ENCODE measurements around the gene CRTC2. TPM values are rescaled to one million over a fixed set of nuclear protein-coding genes. Genes with fewer than 3 reads are reported as not detected.

The CRTC2 gene
- total and polyA plus RNA-seq, 9 of the 15 experiments (the other 6 are each of a cell fraction or from before 2014, with no cell fraction given), result 2.7 to 26.4 (median 10.2) TPM

- 18% methylated on average over 4 of the region's 4 CpGs for WGBS (ENCODE audit: insufficient coverage, low coverage, missing lambda C conversion rate)
- TF ChIP-seq BMI1 (IDR thresholded peaks at IDR 0.05; ENCODE audit: low read length), result no peak
- peak; percentile 65 for TF ChIP-seq GABPA (tag; conservative IDR thresholded peaks at IDR 0.05; ENCODE audit: low read depth)
- no peak for TF ChIP-seq EGR1 (conservative IDR thresholded peaks at IDR 0.05)
- TF ChIP-seq CHD4 (IDR thresholded peaks at IDR 0.05; ENCODE audit: insufficient read depth, insufficient replicate concordance, low read depth, low read length, poor library complexity, severe bottlenecking), result peak; percentile 47
- TF ChIP-seq, protein P1, sequence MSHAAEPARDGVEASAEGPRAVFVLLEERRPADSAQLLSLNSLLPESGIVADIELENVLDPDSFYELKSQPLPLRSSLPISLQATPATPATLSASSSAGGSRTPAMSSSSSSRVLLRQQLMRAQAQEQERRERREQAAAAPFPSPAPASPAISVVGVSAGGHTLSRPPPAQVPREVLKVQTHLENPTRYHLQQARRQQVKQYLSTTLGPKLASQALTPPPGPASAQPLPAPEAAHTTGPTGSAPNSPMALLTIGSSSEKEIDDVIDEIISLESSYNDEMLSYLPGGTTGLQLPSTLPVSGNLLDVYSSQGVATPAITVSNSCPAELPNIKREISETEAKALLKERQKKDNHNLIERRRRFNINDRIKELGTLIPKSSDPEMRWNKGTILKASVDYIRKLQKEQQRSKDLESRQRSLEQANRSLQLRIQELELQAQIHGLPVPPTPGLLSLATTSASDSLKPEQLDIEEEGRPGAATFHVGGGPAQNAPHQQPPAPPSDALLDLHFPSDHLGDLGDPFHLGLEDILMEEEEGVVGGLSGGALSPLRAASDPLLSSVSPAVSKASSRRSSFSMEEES (CRISPR knock-in tag; IDR thresholded peaks at IDR 0.05), result no peak
- TF ChIP-seq ETV5 (CRISPR knock-in tag; IDR thresholded peaks at IDR 0.05; ENCODE audit: low read depth), result peak; percentile 63; the same call in 1 of the 2 replicates
- TF ChIP-seq NCOA4 (IDR thresholded peaks at IDR 0.05; ENCODE audit: partially characterized antibody), result no peak
- no peak for TF ChIP-seq ZNF239 (CRISPR knock-in tag; IDR thresholded peaks at IDR 0.05)
- TF ChIP-seq FOXP1 (CRISPR knock-in tag; IDR thresholded peaks at IDR 0.05), result no peak
- no peak for TF ChIP-seq EHMT2 (IDR thresholded peaks at IDR 0.05)
- TF ChIP-seq ZKSCAN3 (CRISPR knock-in tag; IDR thresholded peaks at IDR 0.05), result no peak
- no peak for TF ChIP-seq MCM3 (IDR thresholded peaks at IDR 0.05)
- 0 out of 4 replicates have a peak, but pooled peaks of 1 of the 2 experiments have one; percentile 8 for TF ChIP-seq HDAC1 (IDR thresholded peaks at IDR 0.05)
- TF ChIP-seq, protein P2, sequence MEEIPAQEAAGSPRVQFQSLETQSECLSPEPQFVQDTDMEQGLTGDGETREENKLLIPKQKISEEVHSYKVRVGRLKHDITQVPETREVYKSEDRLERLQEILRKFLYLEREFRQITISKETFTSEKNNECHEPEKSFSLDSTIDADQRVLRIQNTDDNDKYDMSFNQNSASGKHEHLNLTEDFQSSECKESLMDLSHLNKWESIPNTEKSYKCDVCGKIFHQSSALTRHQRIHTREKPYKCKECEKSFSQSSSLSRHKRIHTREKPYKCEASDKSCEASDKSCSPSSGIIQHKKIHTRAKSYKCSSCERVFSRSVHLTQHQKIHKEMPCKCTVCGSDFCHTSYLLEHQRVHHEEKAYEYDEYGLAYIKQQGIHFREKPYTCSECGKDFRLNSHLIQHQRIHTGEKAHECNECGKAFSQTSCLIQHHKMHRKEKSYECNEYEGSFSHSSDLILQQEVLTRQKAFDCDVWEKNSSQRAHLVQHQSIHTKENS (CRISPR knock-in tag; IDR thresholded peaks at IDR 0.05), result no peak
- no peak for TF ChIP-seq ZC3H11A (IDR thresholded peaks at IDR 0.05; ENCODE audit: low read depth, low read length)
- TF ChIP-seq PKNOX1 (IDR thresholded peaks at IDR 0.05), result peak; percentile 96
- TF ChIP-seq ELF2 (CRISPR knock-in tag; IDR thresholded peaks at IDR 0.05), result no peak
- TF ChIP-seq MEF2D (tag; conservative IDR thresholded peaks at IDR 0.05; ENCODE audit: low read depth), result no peak
- no peak for TF ChIP-seq CBFA2T2 (conservative IDR thresholded peaks at IDR 0.05)
Observed at GRCh38 chr1:153919876-153920852, 38.2 kb downstream of the CRTC2 start.

More at GRCh38 chr1:153919876-153920852, 38.2 kb downstream of the CRTC2 start:
- H3K9ac ChIP-seq (ENCODE audit: insufficient read depth in 1 of 2, low read depth in 2 of 2, low read length in 2 of 2), result peak overlapping the region; percentile 86 to 91; a peak in 3 of 4 replicates
- H3K4me3 ChIP-seq, result peak overlapping the region; percentile 86
- no peak overlapping the region for H2AFZ ChIP-seq (ENCODE audit: low read depth, low read length)
- H3K4me1 ChIP-seq (replicated peaks in 1 of 2; ENCODE audit: control insufficient read depth in 2 of 2, insufficient read depth in 2 of 2, low read length in 2 of 2), result peaks cover 9 to 30% of the 10 kb centered on the region in 2 experiments
- H3K36me3 ChIP-seq (ENCODE audit: control insufficient read depth, insufficient read depth, low read length), result peaks cover 35% of the 10 kb centered on the region; the same call in 2 of the 3 replicates
- peak; percentile 83 for FAIRE-seq
- no TSS peak for BruUV-seq (replicated peaks)
- ChIA-PET POLR2A (interaction anchor here (0.8 to 2.4 kb wide), 3 partner anchors 9 to 67 kb away, joined by 3 to 12 read pairs (median 5); no protein-coding TSS in a partner anchor), CTCF (ENCODE audit: low intra/inter-chr PET ratio) (interaction anchor here (0.7 kb wide), 1 partner anchor 123 kb away, joined by 3 read pairs; no protein-coding TSS in a partner anchor)
- peaks cover 21% of the 10 kb centered on the region for H4K20me1 ChIP-seq (replicated peaks; ENCODE audit: control insufficient read depth, insufficient read depth, low read length)
- peaks cover 71% of the 10 kb centered on the region for H3K79me2 ChIP-seq (ENCODE audit: control insufficient read depth, insufficient read depth, low read length)
- ATAC-seq, result peak; percentile 50
- H3K27me3 ChIP-seq (ENCODE audit: control insufficient read depth in 2 of 2, insufficient read depth in 2 of 2, low read length in 2 of 2), result no peaks in the 10 kb centered on the region
- intact Hi-C loops (cut with micrococcal nuclease), result loop anchor here (5.0 kb wide), 3 partner anchors 38 to 123 kb away; no protein-coding TSS in a partner anchor
- no peaks in the 10 kb centered on the region for H3K9me1 ChIP-seq (ENCODE audit: control insufficient read depth, insufficient read depth, low read length)
- in situ Hi-C loops (cut with MboI), result no loop called here
- H3K4me2 ChIP-seq (ENCODE audit: insufficient read depth, low read length), result peak overlapping the region; percentile 99
- peak in 3 of 4 experiments; percentile 11 to 82 (median 59) for DNase-seq (ENCODE audit: extremely low read depth in 1 of 4, low spot score in 3 of 4)
- H3K27ac ChIP-seq (ENCODE audit: extremely low read depth, low read depth, low read length), result peak overlapping the region; percentile 98
- H3K9me3 ChIP-seq (replicated peaks; ENCODE audit: control insufficient read depth, insufficient read depth, low read depth, low read length), result no peaks in the 10 kb centered on the region

All from K562 (cell line).